ENCODE measurements around the gene SLC25A3. TPM values are rescaled to one million over a fixed set of nuclear protein-coding genes. Genes with fewer than 3 reads are reported as not detected.
"Not testable (repeated sequence)": the region's sequence is repeated elsewhere in the genome, so short reads cannot be mapped to it uniquely, and the experiment has no call there.

SLC25A3 gene
- total RNA-seq, 2 experiments from 2014 or later, result 665 to 672 TPM

DNA sequence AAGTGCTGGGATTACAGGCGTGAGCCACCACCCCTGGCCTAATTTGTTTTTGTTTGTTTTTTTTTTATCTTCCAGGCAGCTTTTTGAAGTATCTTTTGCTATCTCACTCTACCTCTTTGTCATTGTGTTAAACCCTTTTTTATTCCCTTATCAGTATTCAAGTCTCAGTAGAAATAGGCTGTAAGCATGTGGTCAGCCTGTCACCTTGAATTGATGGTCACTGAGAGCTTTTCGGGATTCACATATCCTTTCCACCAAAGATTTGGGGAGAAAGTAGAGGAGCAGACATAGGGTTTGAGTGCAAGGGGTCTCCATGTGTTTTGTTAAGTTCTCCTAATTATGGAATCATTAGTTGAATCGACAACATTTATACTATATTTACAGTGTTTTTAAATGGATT, 41.7 kb upstream of the SLC25A3 start:
- TF ChIP-seq, protein P1, sequence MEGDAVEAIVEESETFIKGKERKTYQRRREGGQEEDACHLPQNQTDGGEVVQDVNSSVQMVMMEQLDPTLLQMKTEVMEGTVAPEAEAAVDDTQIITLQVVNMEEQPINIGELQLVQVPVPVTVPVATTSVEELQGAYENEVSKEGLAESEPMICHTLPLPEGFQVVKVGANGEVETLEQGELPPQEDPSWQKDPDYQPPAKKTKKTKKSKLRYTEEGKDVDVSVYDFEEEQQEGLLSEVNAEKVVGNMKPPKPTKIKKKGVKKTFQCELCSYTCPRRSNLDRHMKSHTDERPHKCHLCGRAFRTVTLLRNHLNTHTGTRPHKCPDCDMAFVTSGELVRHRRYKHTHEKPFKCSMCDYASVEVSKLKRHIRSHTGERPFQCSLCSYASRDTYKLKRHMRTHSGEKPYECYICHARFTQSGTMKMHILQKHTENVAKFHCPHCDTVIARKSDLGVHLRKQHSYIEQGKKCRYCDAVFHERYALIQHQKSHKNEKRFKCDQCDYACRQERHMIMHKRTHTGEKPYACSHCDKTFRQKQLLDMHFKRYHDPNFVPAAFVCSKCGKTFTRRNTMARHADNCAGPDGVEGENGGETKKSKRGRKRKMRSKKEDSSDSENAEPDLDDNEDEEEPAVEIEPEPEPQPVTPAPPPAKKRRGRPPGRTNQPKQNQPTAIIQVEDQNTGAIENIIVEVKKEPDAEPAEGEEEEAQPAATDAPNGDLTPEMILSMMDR (IDR thresholded peaks at IDR 0.05), result no peak
- H3K4me3 Mint-ChIP-seq, result no peak overlapping the region
- H3K4me1 Mint-ChIP-seq (ENCODE audit: low read depth), result no peaks in the 10 kb centered on the region
- ChIA-PET CTCF (interaction anchor here (1.0 to 2.5 kb wide), 2 partner anchors 15 to 19 kb away, joined by 3 to 13 read pairs; no protein-coding TSS in a partner anchor), POLR2A (interaction anchor here (0.6 kb wide), 1 partner anchor 23 kb away, joined by 3 read pairs; no protein-coding TSS in a partner anchor)
- no peak for ATAC-seq
- no peak overlapping the region for H3K27ac Mint-ChIP-seq
- no peaks in the 10 kb centered on the region for H3K9me3 Mint-ChIP-seq
- intact Hi-C loops (cut with micrococcal nuclease), result no loop called here
- H3K36me3 Mint-ChIP-seq (ENCODE audit: low read depth), result peaks cover 35% of the 10 kb centered on the region
- no peak for DNase-seq
- H3K27me3 Mint-ChIP-seq, result no peaks in the 10 kb centered on the region

DNA sequence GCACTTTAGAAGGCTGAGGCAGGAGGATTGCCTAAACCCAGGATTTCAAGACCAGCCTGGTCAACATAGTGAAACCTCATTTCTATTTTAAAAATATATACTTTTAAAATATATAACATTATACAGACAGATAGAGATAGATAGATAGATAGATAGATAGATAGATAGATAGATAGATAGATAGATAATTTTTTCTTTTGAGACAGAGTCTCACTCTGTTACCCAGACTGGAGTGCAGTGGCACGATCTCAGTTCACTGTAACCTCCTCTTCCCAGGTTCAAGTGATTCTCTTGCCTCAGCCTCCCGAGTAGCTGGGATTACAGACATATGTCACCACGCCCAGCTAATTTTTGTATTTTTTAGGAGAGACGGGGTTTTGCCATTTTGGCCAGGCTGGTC, 35.4 kb upstream of the SLC25A3 start:
- H3K36me3 Mint-ChIP-seq (ENCODE audit: low read depth); H3K27ac Mint-ChIP-seq; ATAC-seq; DNase-seq; H3K27me3 Mint-ChIP-seq; H3K9me3 Mint-ChIP-seq; POLR2A ChIA-PET; H3K4me1 Mint-ChIP-seq (ENCODE audit: low read depth); H3K4me3 Mint-ChIP-seq: not testable (repeated sequence)
- CTCF ChIA-PET, result interaction anchor here (1.0 kb wide), 1 partner anchor 28 kb away, joined by 3 read pairs; no protein-coding TSS in a partner anchor
- intact Hi-C loops (cut with micrococcal nuclease), result loop anchor here (1.0 kb wide), 1 partner anchor 8 kb away; no protein-coding TSS in a partner anchor

DNA sequence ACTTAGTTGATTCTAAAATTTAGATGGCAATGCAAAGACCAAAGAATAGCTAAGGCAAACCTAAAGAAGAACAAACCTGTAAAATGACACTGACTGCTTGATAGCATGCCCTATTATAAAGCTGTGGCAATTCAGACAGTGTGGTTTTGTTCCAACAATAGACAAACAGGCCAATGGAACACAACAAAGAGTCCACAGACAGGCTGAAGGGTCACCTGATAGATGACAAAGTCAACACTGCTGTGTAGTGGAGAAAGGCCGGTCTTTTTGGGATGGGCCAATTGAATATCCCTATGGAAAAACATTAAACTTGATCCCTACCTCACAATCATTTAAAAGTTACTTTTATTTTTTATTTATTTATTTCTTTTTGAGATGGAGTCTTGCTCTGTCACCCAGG, 33.8 kb upstream of the SLC25A3 start:
- no peak overlapping the region for H3K27ac Mint-ChIP-seq
- intact Hi-C loops (cut with micrococcal nuclease), result no loop called here
- DNase-seq (no peak), ATAC-seq (no peak)
- ChIA-PET POLR2A (interaction anchor here (0.5 kb wide), 1 partner anchor 36 kb away, joined by 3 read pairs; no protein-coding TSS in a partner anchor), CTCF (no interaction called here)
- no peaks in the 10 kb centered on the region for H3K9me3 Mint-ChIP-seq
- H3K27me3 Mint-ChIP-seq, result no peaks in the 10 kb centered on the region
- H3K4me3 Mint-ChIP-seq, result no peak overlapping the region
- TF ChIP-seq, protein P1 (IDR thresholded peaks at IDR 0.05), result no peak
- no peaks in the 10 kb centered on the region for H3K36me3 Mint-ChIP-seq (ENCODE audit: low read depth)
- H3K4me1 Mint-ChIP-seq (ENCODE audit: low read depth), result no peaks in the 10 kb centered on the region

DNA sequence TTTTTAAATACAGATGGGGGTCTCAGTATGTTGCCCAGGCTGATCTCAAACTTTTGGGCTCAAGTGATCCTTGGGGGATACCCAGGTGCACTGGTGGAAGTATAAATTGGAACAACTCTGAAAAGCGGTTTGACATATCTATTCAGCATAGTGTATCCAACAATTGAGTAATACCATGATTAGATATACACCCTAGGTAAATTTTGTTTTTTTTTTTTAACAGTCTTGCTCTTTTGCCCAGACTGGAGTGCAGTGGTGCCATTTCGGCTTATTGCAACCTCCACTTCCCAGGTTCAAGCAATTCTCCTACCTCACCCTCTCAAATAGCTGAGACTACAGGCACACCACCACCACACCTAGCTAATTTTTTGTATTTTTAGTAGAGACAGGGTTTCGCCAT, 31.6 kb upstream of the SLC25A3 start:
- H3K4me3 Mint-ChIP-seq, result no peak overlapping the region
- POLR2A ChIA-PET, result no interaction called here
- CTCF ChIA-PET, result no interaction called here
- DNase-seq (no peak), ATAC-seq (no peak)
- H3K27me3 Mint-ChIP-seq, result no peaks in the 10 kb centered on the region
- no peaks in the 10 kb centered on the region for H3K9me3 Mint-ChIP-seq
- intact Hi-C loops (cut with micrococcal nuclease), result no loop called here
- no peaks in the 10 kb centered on the region for H3K36me3 Mint-ChIP-seq (ENCODE audit: low read depth)
- H3K27ac Mint-ChIP-seq, result no peak overlapping the region
- TF ChIP-seq, protein P1 (IDR thresholded peaks at IDR 0.05), result no peak
- H3K4me1 Mint-ChIP-seq (ENCODE audit: low read depth), result peaks cover under 1% of the 10 kb centered on the region

DNA sequence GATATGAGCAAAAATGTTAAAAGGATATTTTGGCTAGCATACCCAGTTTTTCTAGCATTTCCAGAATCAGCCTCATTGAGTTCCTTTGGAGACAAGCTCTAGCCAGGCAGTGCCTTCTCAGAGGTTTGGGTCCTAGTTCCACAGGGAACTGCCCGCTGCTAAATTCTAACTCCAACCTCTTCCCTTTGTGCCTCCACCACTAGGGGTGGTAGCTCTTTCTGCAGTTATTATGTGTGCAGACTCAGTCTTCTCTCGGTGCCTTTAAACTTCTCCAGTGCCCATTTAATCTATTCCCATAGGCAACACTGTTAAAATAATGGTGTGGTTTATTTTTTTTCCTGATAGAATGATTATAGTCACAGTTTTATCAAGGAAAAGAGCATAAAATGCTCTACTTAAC, 21.5 kb upstream of the SLC25A3 start:
- CTCF ChIA-PET, result interaction anchor here (0.9 to 1.7 kb wide), 4 partner anchors 9 to 96 kb away, joined by 3 read pairs; no protein-coding TSS in a partner anchor
- DNase-seq, result no peak
- intact Hi-C loops (cut with micrococcal nuclease), result no loop called here
- Mint-ChIP-seq H3K9me3 (no peaks in the 10 kb centered on the region), H3K27ac (no peak overlapping the region), H3K36me3 (ENCODE audit: low read depth) (no peaks in the 10 kb centered on the region), H3K4me3 (no peak overlapping the region), H3K27me3 (no peaks in the 10 kb centered on the region), H3K4me1 (ENCODE audit: low read depth) (no peaks in the 10 kb centered on the region)
- no peak for ATAC-seq
- POLR2A ChIA-PET, result no interaction called here
- TF ChIP-seq, protein P1 (IDR thresholded peaks at IDR 0.05), result no peak

All from activated CD8-positive, alpha-beta T cell treated with anti-CD3 and anti-CD28 coated beads for 36 hours (primary cell).